Measurements from ENCODE around the gene UBR3. TPM values are rescaled to one million over a fixed set of nuclear protein-coding genes. Genes with fewer than 3 reads are reported as not detected.

UBR3 gene
- total RNA-seq, 1 donor from 2014 or later: 30.9 TPM

GRCh38 chr2:169968743-169969142, 141.5 kb downstream of the UBR3 start:
- DNase-seq (ENCODE audit: low spot score): no peak
- peaks cover 16% of the 10 kb centered on the region for H3K36me3 Mint-ChIP-seq (ENCODE audit: low read depth)
- no peak overlapping the region for H3K4me3 Mint-ChIP-seq (ENCODE audit: unreplicated experiment)
- no peaks in the 10 kb centered on the region for H3K27me3 Mint-ChIP-seq (ENCODE audit: low read depth)
- peaks cover 3% of the 10 kb centered on the region for H3K4me1 Mint-ChIP-seq (ENCODE audit: low read depth)
- H3K9me3 Mint-ChIP-seq (ENCODE audit: low read depth): peaks cover 5% of the 10 kb centered on the region
- no peak for TF ChIP-seq CTCF (IDR thresholded peaks at IDR 0.05)
- no peak overlapping the region for H3K27ac Mint-ChIP-seq (ENCODE audit: unreplicated experiment)

- Mint-ChIP-seq H3K27ac (ENCODE audit: unreplicated experiment) (no peak overlapping the region), H3K36me3 (ENCODE audit: low read depth) (peaks cover 27% of the 10 kb centered on the region), H3K27me3 (ENCODE audit: low read depth) (no peaks in the 10 kb centered on the region), H3K9me3 (ENCODE audit: low read depth) (peaks cover 24% of the 10 kb centered on the region), H3K4me1 (ENCODE audit: low read depth) (no peaks in the 10 kb centered on the region), H3K4me3 (ENCODE audit: unreplicated experiment) (no peak overlapping the region)
- DNase-seq (ENCODE audit: low spot score): no peak
- no peak for TF ChIP-seq CTCF (IDR thresholded peaks at IDR 0.05)
Measured at GRCh38 chr2:169975221-169975620, 148.0 kb downstream of the UBR3 start.

GRCh38 chr2:169976335-169976851, 149.1 kb downstream of the UBR3 start:
- Mint-ChIP-seq H3K36me3 (ENCODE audit: low read depth) (peaks cover 27% of the 10 kb centered on the region), H3K4me1 (ENCODE audit: low read depth) (no peaks in the 10 kb centered on the region), H3K27ac (ENCODE audit: unreplicated experiment) (no peak overlapping the region)

GRCh38 chr2:169977530-169977929, 150.3 kb downstream of the UBR3 start:
- Mint-ChIP-seq H3K4me1 (ENCODE audit: low read depth) (no peaks in the 10 kb centered on the region), H3K27me3 (ENCODE audit: low read depth) (no peaks in the 10 kb centered on the region), H3K36me3 (ENCODE audit: low read depth) (peaks cover 23% of the 10 kb centered on the region), H3K4me3 (ENCODE audit: unreplicated experiment) (no peak overlapping the region), H3K9me3 (ENCODE audit: low read depth) (peaks cover 22% of the 10 kb centered on the region), H3K27ac (ENCODE audit: unreplicated experiment) (no peak overlapping the region)
- TF ChIP-seq CTCF (IDR thresholded peaks at IDR 0.05): no peak
- DNase-seq (ENCODE audit: low spot score): no peak

More at GRCh38 chr2:169976335-169976851, 149.1 kb downstream of the UBR3 start:
- no peak overlapping the region for H3K4me3 Mint-ChIP-seq (ENCODE audit: unreplicated experiment)
- TF ChIP-seq CTCF (IDR thresholded peaks at IDR 0.05): no peak
- H3K9me3 Mint-ChIP-seq (ENCODE audit: low read depth): peaks cover 24% of the 10 kb centered on the region
- no peak for DNase-seq (ENCODE audit: low spot score)
- H3K27me3 Mint-ChIP-seq (ENCODE audit: low read depth): no peaks in the 10 kb centered on the region

- Mint-ChIP-seq H3K36me3 (ENCODE audit: low read depth) (peaks cover 26% of the 10 kb centered on the region), H3K27me3 (ENCODE audit: low read depth) (no peaks in the 10 kb centered on the region), H3K27ac (ENCODE audit: unreplicated experiment) (no peak overlapping the region), H3K9me3 (ENCODE audit: low read depth) (peaks cover 22% of the 10 kb centered on the region), H3K4me1 (ENCODE audit: low read depth) (no peaks in the 10 kb centered on the region), H3K4me3 (ENCODE audit: unreplicated experiment) (no peak overlapping the region)
- no peak for TF ChIP-seq CTCF (IDR thresholded peaks at IDR 0.05)
- DNase-seq (ENCODE audit: low spot score): no peak
Measured at GRCh38 chr2:169978402-169979017, 151.3 kb downstream of the UBR3 start.

All from chondrocyte (in vitro differentiated cells).